Naive thymus-derived CD4-positive, alpha-beta T cell (primary cell): Measurements from ENCODE around the gene ESYT3. TPM values are rescaled to one million over a fixed set of nuclear protein-coding genes. Genes with fewer than 3 reads are reported as not detected.

Experiments used
- ATAC-seq: fragments of 150-1000 bp; cut with Tn5 transposase; 2 replicates; pipeline ENCODE4 v1.10.0; 2021; ENCODE audit warnings: mild to moderate bottlenecking, moderate library complexity
- CTCF ChIA-PET: fragments of 350-600 bp; sonication (Branson Sonifier 250); formaldehyde crosslinking; loops from one replicate; lab custom pipeline; 2021; ENCODE audit warnings: antibody characterized with exemption; lab: Charles Lee
- POLR2A ChIA-PET: fragments of 350-600 bp; sonication (Branson Sonifier 250); formaldehyde crosslinking; loops from one replicate; lab custom pipeline; 2021; ENCODE audit warnings: antibody characterized with exemption, inconsistent platforms; lab: Charles Lee
- DNase-seq, 9 donors: peaks; one replicate each; pipeline versions ENCODE4 v3.0.0 to v3.0.0-alpha.2; 2020 to 2022; ENCODE audit warnings: mixed read lengths in 1 of 9
- H3K27ac ChIP-seq: one replicate; pipeline ENCODE4 v1.7.0; 2013; ENCODE audit warnings: mild to moderate bottlenecking, low read depth, low read length, moderate library complexity
- H3K27me3 ChIP-seq, 2 donors: one replicate each; pipeline ENCODE4 v1.7.0; 2013; ENCODE audit warnings: low read length in 2 of 2, mild to moderate bottlenecking in 2 of 2, moderate library complexity in 2 of 2; ENCODE audit not compliant: control insufficient read depth in 2 of 2, insufficient read depth in 2 of 2
- H3K36me3 ChIP-seq, 3 experiments: 1 replicate in 2 of 3; 2 replicates in 1 of 3; pipeline ENCODE4 v1.7.0; 2013; ENCODE audit warnings: low read length in 3 of 3, mild to moderate bottlenecking in 3 of 3, moderate library complexity in 1 of 3; ENCODE audit not compliant: insufficient read depth in 3 of 3, control insufficient read depth in 2 of 3
- H3K4me1 ChIP-seq, 2 donors: one replicate each; pipeline ENCODE4 v1.7.0; 2013; ENCODE audit warnings: low read length in 2 of 2, mild to moderate bottlenecking in 2 of 2, moderate library complexity in 1 of 2; ENCODE audit not compliant: control insufficient read depth in 2 of 2, insufficient read depth in 2 of 2
- H3K4me3 ChIP-seq: 2 replicates; pipeline ENCODE4 v1.7.0; 2013; ENCODE audit warnings: mild to moderate bottlenecking, low read length
- H3K9me3 ChIP-seq, 3 experiments: 1 replicate in 2 of 3; 2 replicates in 1 of 3; pipeline ENCODE4 v1.7.0; 2013; ENCODE audit warnings: low read length in 3 of 3; ENCODE audit not compliant: control insufficient read depth in 2 of 3
- H3K27ac Mint-ChIP-seq, 9 donors: one replicate each; pipeline ENCODE4 v1.8.0; 2020 to 2022; ENCODE audit warnings: mixed read lengths in 9 of 9, mild to moderate bottlenecking in 8 of 9, moderate library complexity in 5 of 9, inconsistent platforms in 2 of 9
- H3K27me3 Mint-ChIP-seq, 5 donors: one replicate each; pipeline ENCODE4 v1.8.0; 2021 to 2022; ENCODE audit warnings: mixed read lengths in 5 of 5, mild to moderate bottlenecking in 1 of 5
- H3K36me3 Mint-ChIP-seq, 5 donors: one replicate each; pipeline ENCODE4 v1.8.0; 2020 to 2022; ENCODE audit warnings: mixed read lengths in 5 of 5, mild to moderate bottlenecking in 3 of 5, inconsistent platforms in 1 of 5
- H3K4me1 Mint-ChIP-seq, 7 donors: one replicate each; pipeline ENCODE4 v1.8.0; 2020 to 2022; ENCODE audit warnings: mixed read lengths in 7 of 7, mild to moderate bottlenecking in 3 of 7, inconsistent platforms in 1 of 7
- H3K4me3 Mint-ChIP-seq, 10 donors: one replicate each; pipeline ENCODE4 v1.8.0; 2020 to 2022; ENCODE audit warnings: mild to moderate bottlenecking in 10 of 10, mixed read lengths in 10 of 10, moderate library complexity in 6 of 10, inconsistent platforms in 2 of 10
- H3K9me3 Mint-ChIP-seq, 11 donors: one replicate each; pipeline ENCODE4 v1.8.0; 2020 to 2022; ENCODE audit warnings: mixed read lengths in 11 of 11, mild to moderate bottlenecking in 4 of 11, inconsistent platforms in 1 of 11, moderate library complexity in 1 of 11
- intact Hi-C, 2 donors: fragments of 100-400 bp; cut with micrococcal nuclease; formaldehyde crosslinking; loops; one replicate each; pipeline ENCODE4 v1.15.1; 2023
- polyA plus RNA-seq, 2 donors: library from polyadenylated mRNA; unstranded; fragments of 300-500 nt; fragmentation: Illumina TruSeq; gene quantifications; one replicate each; pipeline ENCODE4 v1.2.3, GENCODE V29; 2021
- total RNA-seq, 6 experiments: library from RNA in 5 of 6; stranded (reverse) in 5 of 6; gene quantifications; 1 replicate in 5 of 6; 2 replicates in 1 of 6; pipeline ENCODE4 v1.2.3 and lab custom pipeline; 2021 to 2026

ESYT3 gene
- total and polyA plus RNA-seq, 7 experiments from 2014 or later, result 0.14 to 0.41 (median 0.32) TPM; not detected in 4

DNA sequence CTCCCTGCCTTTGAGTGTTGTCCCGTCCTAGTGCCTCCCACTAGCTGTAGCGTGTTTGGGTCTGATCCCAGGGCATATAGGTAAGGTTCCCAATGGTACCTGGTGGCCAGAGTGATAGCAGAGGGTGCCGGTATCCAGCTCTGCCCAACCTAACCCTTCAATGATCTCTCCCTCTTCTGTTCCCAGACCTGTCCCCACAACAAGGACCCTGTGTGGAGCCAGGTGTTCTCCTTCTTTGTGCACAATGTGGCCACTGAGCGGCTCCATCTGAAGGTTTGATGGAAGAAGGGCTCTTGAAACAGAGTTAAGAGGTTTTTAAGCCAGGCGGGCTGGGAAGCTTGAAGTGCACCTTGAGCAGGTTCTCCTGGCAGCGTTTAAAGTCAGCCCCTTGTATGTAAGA lies 35.5 kb downstream of the ESYT3 start:
- Mint-ChIP-seq H3K27me3 (peaks cover 0 to 21% (median 6%) of the 10 kb centered on the region in 5 donors), H3K4me1 (no peaks in the 10 kb centered on the region), H3K9me3 (no peaks in the 10 kb centered on the region), H3K4me3 (no peak overlapping the region), H3K27ac (no peak overlapping the region), H3K36me3 (no peaks in the 10 kb centered on the region)
- Histone ChIP-seq H3K36me3 (no peaks in the 10 kb centered on the region), H3K27ac (no peak overlapping the region), H3K27me3 (no peaks in the 10 kb centered on the region), H3K9me3 (no peaks in the 10 kb centered on the region), H3K4me3 (no peak overlapping the region), H3K4me1 (no peaks in the 10 kb centered on the region)
- POLR2A ChIA-PET, result no interaction called here
- no peak for ATAC-seq
- intact Hi-C loops, result no loop called here
- CTCF ChIA-PET, result no interaction called here
- no peak for DNase-seq

DNA sequence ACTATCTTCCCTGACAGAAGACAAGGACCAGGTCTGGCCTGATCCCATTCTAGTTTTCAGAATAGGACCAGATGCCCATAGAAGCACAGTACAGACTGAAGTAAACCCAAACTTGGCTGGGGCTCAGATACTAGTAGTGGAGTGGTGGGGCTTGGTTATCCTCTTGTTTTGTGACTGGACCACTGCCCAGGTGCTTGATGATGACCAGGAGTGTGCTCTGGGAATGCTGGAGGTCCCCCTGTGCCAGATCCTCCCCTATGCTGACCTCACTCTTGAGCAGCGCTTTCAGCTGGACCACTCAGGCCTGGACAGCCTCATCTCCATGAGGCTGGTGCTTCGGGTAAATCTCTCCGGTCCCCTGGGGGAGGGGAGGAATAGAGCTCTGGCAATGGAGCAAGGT lies 36.3 kb downstream of the ESYT3 start:
- Histone ChIP-seq H3K27me3 (no peaks in the 10 kb centered on the region), H3K4me1 (no peaks in the 10 kb centered on the region), H3K9me3 (no peaks in the 10 kb centered on the region), H3K4me3 (no peak overlapping the region), H3K36me3 (no peaks in the 10 kb centered on the region), H3K27ac (no peak overlapping the region)
- Mint-ChIP-seq H3K9me3 (no peaks in the 10 kb centered on the region), H3K27me3 (peaks cover 0 to 13% (median 5%) of the 10 kb centered on the region in 5 donors), H3K4me1 (no peaks in the 10 kb centered on the region), H3K27ac (no peak overlapping the region), H3K4me3 (no peak overlapping the region), H3K36me3 (no peaks in the 10 kb centered on the region)
- intact Hi-C loops, result no loop called here
- DNase-seq (no peak), ATAC-seq (no peak)
- POLR2A ChIA-PET, result no interaction called here
- CTCF ChIA-PET, result no interaction called here

DNA sequence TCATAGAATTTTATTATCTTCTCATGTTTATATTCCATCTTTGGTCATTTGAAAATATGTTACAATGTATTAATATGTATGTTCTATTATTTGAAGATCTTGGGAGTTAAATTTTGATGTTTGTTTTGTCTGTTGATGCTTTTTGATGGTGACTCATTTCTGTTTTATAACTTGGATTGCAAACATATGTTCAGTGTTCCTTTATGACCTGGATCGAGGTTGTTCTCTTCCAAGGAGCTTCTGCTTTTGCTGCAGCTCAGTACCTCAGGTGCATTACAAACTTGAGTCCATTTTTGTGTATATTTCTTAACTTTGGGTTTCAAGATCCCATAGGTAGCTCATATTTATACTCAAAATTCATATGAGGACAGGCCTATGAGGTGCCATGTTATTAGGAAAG lies 37.1 kb downstream of the ESYT3 start:
- Mint-ChIP-seq H3K27ac (no peak overlapping the region), H3K9me3 (no peaks in the 10 kb centered on the region), H3K36me3 (no peaks in the 10 kb centered on the region), H3K27me3 (peaks cover 0 to 8% (median 2%) of the 10 kb centered on the region in 5 donors), H3K4me1 (no peaks in the 10 kb centered on the region), H3K4me3 (no peak overlapping the region)
- ATAC-seq, result no peak
- Histone ChIP-seq H3K36me3 (no peaks in the 10 kb centered on the region), H3K27ac (no peak overlapping the region), H3K9me3 (no peaks in the 10 kb centered on the region), H3K4me3 (no peak overlapping the region), H3K27me3 (no peaks in the 10 kb centered on the region), H3K4me1 (no peaks in the 10 kb centered on the region)
- DNase-seq, result no peak
- intact Hi-C loops, result no loop called here
- POLR2A ChIA-PET, result no interaction called here
- CTCF ChIA-PET, result no interaction called here

DNA sequence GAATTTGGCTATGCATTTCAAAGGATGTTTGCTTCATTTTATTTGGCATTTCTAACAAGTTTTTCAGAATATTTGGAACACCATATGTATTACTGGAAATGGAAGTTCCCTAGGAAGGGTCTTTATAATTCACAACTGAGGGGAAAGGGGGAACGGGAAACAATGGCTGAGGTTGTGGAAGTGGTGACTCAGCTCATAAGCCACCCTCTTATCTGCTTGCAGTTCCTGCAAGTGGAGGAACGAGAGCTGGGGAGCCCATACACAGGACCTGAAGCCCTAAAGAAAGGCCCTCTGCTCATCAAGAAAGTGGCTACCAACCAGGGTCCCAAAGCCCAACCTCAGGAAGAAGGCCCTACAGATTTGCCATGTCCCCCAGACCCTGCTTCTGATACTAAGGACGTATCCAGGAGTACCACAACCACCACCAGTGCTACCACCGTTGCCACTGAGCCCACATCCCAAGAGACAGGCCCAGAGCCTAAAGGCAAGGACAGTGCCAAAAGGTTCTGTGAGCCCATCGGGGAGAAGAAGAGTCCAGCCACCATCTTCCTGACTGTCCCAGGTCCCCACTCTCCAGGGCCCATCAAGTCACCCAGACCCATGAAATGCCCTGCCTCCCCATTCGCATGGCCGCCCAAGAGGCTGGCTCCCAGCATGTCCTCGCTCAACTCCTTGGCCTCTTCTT lies 37.9 kb downstream of the ESYT3 start:
- DNase-seq (no peak), ATAC-seq (no peak)
- intact Hi-C loops, result no loop called here
- Mint-ChIP-seq H3K9me3 (no peaks in the 10 kb centered on the region), H3K4me1 (no peaks in the 10 kb centered on the region), H3K27ac (no peak overlapping the region), H3K27me3 (peaks cover 0 to 2% (median 0%) of the 10 kb centered on the region in 5 donors), H3K4me3 (no peak overlapping the region), H3K36me3 (no peaks in the 10 kb centered on the region)
- no peak overlapping the region for H3K27ac ChIP-seq
- no peaks in the 10 kb centered on the region for H3K36me3 ChIP-seq
- no peaks in the 10 kb centered on the region for H3K4me1 ChIP-seq
- ChIA-PET POLR2A (no interaction called here), CTCF (no interaction called here)
- no peak overlapping the region for H3K4me3 ChIP-seq
- no peaks in the 10 kb centered on the region for H3K9me3 ChIP-seq
- no peaks in the 10 kb centered on the region for H3K27me3 ChIP-seq

DNA sequence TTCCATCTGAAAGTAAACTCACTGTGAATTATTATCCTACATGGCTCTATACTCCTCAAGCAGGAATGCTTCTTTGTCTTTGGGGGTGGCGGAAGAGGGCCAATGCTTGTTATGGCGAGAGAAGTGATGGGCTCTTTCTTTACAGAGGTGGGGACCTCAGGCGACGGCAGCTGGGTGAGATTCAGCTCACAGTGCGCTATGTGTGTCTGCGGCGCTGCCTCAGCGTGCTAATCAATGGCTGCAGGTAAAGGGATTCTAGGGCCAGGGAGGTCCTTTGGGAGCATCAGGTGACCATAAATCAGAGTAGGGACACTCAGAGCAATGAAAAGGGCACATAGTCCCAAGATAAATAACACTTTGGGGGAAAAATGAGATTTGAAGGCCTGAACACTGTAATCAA lies 39.0 kb downstream of the ESYT3 start:
- CTCF ChIA-PET, result no interaction called here
- H3K27me3 ChIP-seq, result no peaks in the 10 kb centered on the region

DNA sequence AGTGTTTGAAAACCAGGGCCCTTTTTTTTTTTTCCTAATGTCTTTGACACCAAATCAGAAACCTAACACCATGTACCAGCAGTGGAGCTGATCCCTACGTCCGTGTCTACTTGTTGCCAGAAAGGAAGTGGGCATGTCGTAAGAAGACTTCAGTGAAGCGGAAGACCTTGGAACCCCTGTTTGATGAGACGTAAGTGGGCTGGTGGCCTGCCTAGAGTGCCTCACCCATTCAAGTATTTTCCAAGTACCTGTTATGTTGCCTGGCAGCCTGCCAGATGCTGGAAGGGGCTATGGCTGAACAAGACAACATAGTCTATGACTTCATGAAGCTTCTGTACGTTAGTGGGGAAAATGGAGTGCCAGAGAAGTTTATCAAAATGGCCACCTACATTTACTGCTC lies 39.7 kb downstream of the ESYT3 start:
- ATAC-seq, result no peak
- Histone ChIP-seq H3K4me3 (no peak overlapping the region), H3K9me3 (no peaks in the 10 kb centered on the region), H3K27me3 (no peaks in the 10 kb centered on the region), H3K4me1 (no peaks in the 10 kb centered on the region), H3K36me3 (no peaks in the 10 kb centered on the region), H3K27ac (no peak overlapping the region)
- DNase-seq, result no peak
- intact Hi-C loops, result no loop called here
- no peak overlapping the region for H3K27ac Mint-ChIP-seq
- ChIA-PET CTCF (no interaction called here), POLR2A (no interaction called here)
- no peaks in the 10 kb centered on the region for H3K4me1 Mint-ChIP-seq
- H3K4me3 Mint-ChIP-seq, result no peak overlapping the region
- no peaks in the 10 kb centered on the region for H3K9me3 Mint-ChIP-seq
- H3K36me3 Mint-ChIP-seq, result no peaks in the 10 kb centered on the region
- H3K27me3 Mint-ChIP-seq, result peaks cover 0 to 6% (median 0%) of the 10 kb centered on the region in 5 donors

More for the DNA sequence above, 39.0 kb downstream of the ESYT3 start:
- H3K4me3 Mint-ChIP-seq, result no peak overlapping the region
- no peak overlapping the region for H3K27ac Mint-ChIP-seq
- H3K4me1 ChIP-seq, result no peaks in the 10 kb centered on the region
- no peak for ATAC-seq
- no peak overlapping the region for H3K4me3 ChIP-seq
- H3K36me3 Mint-ChIP-seq, result no peaks in the 10 kb centered on the region
- H3K9me3 ChIP-seq, result no peaks in the 10 kb centered on the region
- intact Hi-C loops, result no loop called here
- H3K4me1 Mint-ChIP-seq, result no peaks in the 10 kb centered on the region
- POLR2A ChIA-PET, result no interaction called here
- DNase-seq, result no peak
- H3K27ac ChIP-seq, result no peak overlapping the region
- no peaks in the 10 kb centered on the region for H3K36me3 ChIP-seq
- H3K9me3 Mint-ChIP-seq, result no peaks in the 10 kb centered on the region
- peaks cover 0 to 4% (median 0%) of the 10 kb centered on the region in 5 donors for H3K27me3 Mint-ChIP-seq

DNA sequence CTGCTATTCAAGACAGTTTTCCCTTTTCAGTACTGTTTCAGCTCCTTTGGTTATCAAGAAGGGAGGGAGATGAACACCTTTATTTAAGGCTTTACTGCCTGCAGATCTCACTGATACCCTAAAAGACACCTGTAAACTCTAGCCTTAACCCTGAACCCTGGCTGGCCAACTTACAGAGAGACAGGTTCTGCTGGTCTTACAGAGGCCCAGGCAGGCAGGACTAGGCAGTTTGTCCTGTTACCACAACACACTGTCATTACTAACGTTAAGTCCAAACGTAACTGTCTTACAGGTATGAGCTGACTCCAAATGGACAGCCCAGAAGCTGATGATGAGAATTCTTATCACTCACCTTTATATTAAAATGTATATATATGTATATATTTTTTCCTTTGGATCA lies 42.1 kb downstream of the ESYT3 start:
- intact Hi-C loops, result no loop called here
- Mint-ChIP-seq H3K36me3 (no peaks in the 10 kb centered on the region), H3K9me3 (no peaks in the 10 kb centered on the region), H3K27ac (no peak overlapping the region), H3K27me3 (peaks cover 0 to 11% (median 0%) of the 10 kb centered on the region in 5 donors), H3K4me3 (no peak overlapping the region), H3K4me1 (no peaks in the 10 kb centered on the region)
- ATAC-seq (no peak), DNase-seq (no peak)
- Histone ChIP-seq H3K36me3 (no peaks in the 10 kb centered on the region), H3K27me3 (no peaks in the 10 kb centered on the region), H3K4me3 (no peak overlapping the region), H3K4me1 (no peaks in the 10 kb centered on the region), H3K27ac (no peak overlapping the region), H3K9me3 (no peaks in the 10 kb centered on the region)
- ChIA-PET POLR2A (no interaction called here), CTCF (interaction anchor here (0.6 to 1.5 kb wide), 2 partner anchors 10 to 245 kb away, joined by 3 read pairs; no protein-coding TSS in a partner anchor)
